Measurements from ENCODE around the gene MPPED1.

DNA sequence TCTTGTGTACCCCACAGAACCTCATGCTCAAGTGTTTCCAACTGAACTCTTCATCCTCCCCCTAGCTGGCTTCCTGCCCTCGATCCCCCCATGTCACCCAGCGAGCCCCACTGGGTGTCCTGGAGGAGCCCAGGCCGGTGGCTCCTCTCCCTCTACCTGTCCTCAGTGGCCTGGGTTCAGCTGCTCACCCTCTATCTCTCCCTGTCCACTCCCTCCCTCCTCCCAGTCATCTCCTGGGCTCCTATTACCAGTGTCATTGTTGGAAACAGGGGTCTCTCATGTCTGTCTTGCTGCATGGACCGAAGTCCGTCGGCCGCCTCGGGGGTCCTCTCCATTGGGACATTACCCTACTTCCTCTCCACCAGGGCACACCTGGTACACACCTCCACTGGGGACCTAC is 12.9 kb upstream of the MPPED1 start:
- TF ChIP-seq POLR2AphosphoS5 (IDR thresholded peaks at IDR 0.05), result no peak
- TF ChIP-seq, protein P1, sequence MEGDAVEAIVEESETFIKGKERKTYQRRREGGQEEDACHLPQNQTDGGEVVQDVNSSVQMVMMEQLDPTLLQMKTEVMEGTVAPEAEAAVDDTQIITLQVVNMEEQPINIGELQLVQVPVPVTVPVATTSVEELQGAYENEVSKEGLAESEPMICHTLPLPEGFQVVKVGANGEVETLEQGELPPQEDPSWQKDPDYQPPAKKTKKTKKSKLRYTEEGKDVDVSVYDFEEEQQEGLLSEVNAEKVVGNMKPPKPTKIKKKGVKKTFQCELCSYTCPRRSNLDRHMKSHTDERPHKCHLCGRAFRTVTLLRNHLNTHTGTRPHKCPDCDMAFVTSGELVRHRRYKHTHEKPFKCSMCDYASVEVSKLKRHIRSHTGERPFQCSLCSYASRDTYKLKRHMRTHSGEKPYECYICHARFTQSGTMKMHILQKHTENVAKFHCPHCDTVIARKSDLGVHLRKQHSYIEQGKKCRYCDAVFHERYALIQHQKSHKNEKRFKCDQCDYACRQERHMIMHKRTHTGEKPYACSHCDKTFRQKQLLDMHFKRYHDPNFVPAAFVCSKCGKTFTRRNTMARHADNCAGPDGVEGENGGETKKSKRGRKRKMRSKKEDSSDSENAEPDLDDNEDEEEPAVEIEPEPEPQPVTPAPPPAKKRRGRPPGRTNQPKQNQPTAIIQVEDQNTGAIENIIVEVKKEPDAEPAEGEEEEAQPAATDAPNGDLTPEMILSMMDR (IDR thresholded peaks at IDR 0.05 in 8 of 11, conservative IDR thresholded peaks at IDR 0.05 in 3 of 11), result no peak
